ENCODE measurements around the gene OXCT1.
A peak's percentile ranks its signal among the peaks of the same experiment; 100 is the strongest.

The OXCT1 gene

DNA sequence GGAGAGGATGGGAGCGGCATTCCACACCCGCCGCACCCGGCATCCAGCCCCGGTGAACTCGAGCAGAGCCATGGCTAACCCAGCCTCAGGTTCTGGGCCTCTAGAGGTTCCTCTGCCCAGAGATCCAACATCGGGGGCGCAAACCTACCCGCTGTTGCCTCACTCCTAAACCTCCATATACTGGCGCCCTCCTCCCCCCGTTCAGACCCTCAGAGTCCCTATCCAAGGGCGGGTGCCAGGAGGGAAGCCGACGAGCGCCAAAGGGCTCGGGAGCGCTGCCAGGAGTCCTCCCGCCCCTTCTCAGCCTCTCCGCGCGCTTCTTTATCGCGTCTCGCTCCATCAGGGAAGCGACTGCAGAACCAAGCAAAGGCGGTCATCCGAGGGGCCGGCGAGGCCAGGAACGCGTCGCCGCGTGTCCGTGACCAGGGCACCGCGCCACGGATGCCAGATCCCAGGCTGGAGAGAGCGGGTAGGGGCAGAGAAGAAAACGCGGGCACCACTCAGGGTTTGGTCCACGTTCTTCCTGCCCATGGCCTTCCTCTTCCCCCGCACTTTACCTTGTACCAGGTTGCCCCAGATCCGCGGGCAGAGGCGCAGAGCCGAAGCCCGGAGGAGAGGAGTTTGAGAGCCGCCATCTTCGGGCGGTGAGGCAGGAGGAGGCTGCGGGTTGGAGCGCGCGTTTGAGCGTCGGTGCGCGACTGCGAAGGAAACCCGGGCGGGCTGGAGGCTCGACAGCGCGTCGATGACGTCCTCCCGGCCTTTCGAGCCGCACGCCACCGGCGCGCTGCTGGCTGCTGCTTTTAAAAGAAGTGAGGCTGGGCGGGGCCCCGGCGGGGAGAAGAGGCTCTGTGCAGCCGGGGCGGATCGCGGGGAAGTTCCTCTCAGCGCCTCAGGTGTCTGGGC lies at the start of gene OXCT1:
TSS of gene OXCT1 (minus strand) at position 702 of the 903 bp plus-strand sequence. CDS start at position 635, 67 bp downstream.
- peak; percentile 96 for FAIRE-seq
- DNase-seq (ENCODE audit: extremely low spot score, insufficient read length, low read depth): peak; percentile 78

DNA sequence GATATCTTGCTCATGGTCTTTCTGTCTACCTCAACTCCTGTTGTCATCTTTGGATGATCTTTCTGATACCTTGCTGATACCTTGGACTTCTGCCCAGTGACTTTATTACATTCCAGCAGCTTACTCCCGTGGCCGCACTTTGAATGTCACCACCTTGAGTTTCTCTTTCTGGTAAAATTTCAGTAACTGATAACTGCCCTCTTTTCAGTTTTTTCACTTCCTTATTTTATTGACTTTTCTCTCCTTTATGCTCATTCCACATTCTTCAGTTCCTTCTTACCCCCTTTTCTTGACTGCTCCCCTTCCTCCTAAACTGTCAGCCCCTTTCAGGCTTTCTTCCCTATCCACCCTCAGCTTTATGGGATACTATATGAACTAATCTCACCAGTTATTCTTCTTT lies 47.9 kb upstream of the OXCT1 start:
- DNase-seq (ENCODE audit: extremely low spot score, insufficient read length, low read depth) (no peak), FAIRE-seq (peak; percentile 71)

DNA sequence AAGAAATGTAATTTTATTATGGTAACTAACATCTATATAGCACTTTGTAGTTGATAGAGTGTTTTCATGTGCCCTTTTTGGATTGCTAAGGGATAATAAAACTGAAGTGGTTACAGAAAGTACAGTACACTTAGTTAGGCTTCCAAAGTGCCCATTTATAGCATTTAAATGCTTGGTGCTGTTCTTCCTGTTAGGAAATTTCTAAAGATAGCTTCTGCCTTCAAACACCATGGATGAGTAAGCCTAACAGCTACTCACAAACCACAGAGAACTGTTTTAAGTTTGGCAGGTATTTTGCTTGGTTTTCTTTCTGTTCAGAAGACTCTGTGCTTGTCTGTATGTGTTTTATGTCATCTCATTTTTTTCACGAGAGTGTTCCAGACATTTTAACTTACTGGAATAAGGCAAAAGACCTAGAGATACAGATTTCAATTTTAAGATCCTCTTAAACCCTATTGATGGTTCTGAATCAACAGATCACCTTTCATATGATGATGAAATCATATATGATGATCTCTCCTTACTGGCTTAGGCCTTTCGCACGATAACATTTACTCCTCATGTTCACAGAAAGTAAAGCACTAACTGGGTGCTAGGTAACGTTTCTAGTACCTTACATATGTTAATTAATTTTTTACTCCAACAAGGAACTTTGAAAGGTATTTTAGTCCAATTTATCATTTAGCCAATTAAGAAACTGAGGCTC lies 38.3 kb upstream of the OXCT1 start:
- DNase-seq (ENCODE audit: extremely low spot score, insufficient read length, low read depth) (no peak), FAIRE-seq (no peak)

DNA sequence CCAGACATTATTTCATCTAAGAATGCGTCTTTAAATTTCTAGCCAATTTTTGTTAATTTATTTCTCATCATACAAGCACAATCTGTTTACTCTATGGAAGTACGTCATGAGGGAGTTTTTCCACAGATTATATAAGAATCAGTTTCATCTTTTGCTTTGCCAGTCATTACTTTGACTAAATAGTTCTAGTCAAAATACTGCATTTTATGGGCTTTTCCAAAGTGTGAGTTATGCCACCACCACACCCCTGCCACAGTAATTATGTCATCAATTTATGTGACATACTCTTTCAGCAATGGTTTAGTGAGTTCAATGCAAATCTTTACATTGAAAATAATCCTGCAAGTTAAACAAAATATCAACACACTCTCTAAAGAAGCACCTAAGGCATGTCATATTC lies 35.9 kb upstream of the OXCT1 start:
- no peak for DNase-seq (ENCODE audit: extremely low spot score, insufficient read length, low read depth)
- FAIRE-seq: no peak

DNA sequence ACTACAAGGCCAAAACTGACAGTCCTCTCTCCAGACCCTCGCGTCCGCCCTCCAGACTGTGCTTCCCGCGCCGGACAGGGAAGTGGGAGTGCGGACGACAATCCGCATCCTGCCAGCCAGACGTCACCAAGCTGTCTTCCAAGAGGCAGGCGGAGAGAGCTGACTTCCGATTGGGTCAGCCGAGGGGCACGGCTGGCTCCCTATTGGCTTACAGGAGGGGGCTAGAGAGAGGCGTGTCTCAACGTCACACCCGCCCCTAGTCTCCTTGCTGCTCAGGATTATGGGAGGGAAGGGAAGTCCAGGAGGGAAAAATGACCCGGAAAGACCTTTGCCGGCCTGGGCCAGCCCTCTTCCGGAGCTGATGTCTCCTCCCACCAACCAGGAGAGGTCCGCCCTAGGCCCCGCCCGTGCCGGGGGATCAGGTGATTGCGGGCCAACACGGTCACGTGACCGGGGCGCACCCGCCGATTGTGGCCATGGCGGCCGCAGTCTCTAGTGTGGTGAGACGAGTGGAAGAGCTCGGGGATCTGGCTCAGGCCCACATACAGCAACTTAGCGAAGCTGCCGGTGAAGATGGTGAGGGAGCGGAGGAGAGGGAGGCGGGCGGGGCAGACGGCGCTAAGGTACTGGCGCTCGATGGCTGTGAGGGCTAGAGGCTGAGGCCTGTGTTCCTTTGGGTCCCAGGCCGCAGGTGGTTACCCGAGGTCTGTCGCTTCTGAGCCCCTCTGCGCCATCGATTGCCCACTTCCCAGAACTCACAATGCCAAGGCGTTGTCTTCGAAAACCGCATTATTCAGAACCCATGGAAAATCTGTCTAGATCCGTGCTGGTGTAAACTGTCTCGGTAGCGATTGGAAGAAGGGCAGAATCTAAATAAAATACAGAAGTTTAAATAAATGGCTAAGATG lies 33.9 kb upstream of the OXCT1 start, which contains the start of gene RIMOC1:
TSS of gene RIMOC1 (plus strand) at position 453 of the 908 bp plus-strand sequence. CDS start at position 477, 24 bp downstream.
- FAIRE-seq: peak; percentile 100
- DNase-seq (ENCODE audit: extremely low spot score, insufficient read length, low read depth): peak; percentile 92

DNA sequence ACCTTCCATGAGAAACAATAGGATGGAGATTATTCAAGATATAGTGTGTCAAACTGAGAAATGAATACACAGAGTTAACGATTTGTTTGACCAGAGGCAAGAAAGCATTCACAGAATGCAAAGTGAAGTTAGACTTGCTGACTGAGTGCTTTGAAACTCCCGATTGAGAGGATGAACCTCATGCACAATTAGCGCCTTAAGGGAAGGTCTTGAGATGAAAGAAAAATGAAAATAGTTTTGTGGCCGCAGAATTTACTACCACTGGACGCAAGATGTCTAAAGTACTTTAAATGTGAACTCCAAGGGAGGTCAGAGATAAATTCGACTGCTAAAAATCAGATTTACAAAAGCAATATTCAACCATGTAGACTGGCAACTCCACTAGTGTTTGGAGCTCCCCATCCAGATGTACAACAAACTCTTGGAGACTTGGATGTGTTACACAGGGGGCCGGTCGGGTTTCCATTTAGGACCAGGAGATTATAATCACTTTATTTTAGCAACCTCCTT lies 33.2 kb upstream of the OXCT1 start:
- FAIRE-seq (no peak), DNase-seq (ENCODE audit: extremely low spot score, insufficient read length, low read depth) (no peak)

DNA sequence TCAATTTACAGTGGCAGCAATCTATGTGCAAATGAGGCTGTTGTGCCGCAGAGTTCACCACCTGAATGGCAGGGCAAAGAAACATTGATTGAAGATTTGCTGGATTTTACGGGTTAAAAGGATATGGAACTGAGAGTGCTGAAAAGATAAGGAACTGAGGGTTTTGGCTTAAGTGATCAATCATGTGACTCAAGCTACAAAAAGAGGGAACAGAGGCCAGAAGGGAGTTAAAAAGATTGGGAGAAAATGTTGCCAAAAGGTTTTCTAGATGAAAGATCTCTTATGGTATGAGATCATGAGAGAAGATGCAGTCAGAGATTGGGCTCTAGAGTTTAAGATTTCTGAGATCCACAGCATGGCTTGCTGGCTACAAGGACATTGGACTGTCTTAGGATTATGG lies 26.0 kb upstream of the OXCT1 start:
- DNase-seq (ENCODE audit: extremely low spot score, insufficient read length, low read depth) (no peak), FAIRE-seq (no peak)

DNA sequence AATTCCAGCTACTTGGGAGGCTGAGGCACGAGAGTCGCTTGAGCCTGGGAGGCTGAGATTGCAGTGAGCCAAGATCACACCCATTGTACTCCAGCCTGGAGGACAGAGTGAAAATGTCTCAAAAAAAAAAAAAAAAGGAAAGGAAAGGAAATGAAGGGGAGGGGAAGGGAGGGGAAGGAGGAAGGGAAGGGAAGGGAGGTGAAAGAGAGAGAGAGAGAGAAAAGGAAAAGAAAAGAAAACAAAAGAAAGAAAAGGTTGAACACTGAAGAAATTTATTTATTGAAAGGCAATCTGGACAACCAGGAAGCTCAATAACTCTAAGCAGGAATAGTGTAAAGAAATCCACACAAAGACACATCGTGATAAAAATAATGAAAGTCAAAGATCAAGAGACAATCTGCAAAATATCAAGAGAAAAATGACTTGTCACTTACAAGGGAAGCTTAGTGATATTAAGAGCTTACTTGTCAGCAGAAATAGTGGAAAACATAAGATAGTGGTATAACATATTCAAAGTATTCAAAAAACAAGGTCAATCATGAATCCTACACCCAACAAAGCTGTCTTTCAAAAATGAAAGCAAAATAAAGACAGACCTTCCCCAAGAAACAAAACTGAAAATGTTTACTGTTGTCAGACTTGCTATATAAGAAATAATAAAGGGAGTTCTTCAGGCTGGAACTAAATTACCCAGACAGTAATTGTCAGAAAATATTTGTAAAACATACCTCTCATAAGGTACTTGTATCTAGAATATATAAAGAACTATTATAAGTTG lies 23.0 kb upstream of the OXCT1 start:
- no peak for DNase-seq (ENCODE audit: extremely low spot score, insufficient read length, low read depth)
- FAIRE-seq: peak; percentile 62

DNA sequence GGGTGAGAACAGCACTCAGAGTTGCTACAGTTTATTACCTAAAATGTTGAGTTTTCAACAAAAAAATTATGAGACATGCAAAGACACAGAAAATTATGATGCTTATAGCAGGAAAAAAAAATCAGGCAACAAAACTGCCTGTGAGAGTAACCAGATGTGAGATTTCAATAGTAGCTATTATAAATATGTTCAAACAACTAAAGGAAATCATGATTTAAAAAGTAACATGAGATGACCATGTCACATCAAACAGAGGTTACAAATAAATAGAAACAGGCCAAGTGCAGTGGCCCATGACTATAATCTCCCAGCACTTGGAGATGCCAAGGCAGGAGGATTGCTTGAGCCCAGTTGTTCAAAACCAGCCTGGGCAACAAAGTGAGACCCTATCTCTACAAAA lies 21.8 kb upstream of the OXCT1 start:
- no peak for DNase-seq (ENCODE audit: extremely low spot score, insufficient read length, low read depth)
- FAIRE-seq: no peak

DNA sequence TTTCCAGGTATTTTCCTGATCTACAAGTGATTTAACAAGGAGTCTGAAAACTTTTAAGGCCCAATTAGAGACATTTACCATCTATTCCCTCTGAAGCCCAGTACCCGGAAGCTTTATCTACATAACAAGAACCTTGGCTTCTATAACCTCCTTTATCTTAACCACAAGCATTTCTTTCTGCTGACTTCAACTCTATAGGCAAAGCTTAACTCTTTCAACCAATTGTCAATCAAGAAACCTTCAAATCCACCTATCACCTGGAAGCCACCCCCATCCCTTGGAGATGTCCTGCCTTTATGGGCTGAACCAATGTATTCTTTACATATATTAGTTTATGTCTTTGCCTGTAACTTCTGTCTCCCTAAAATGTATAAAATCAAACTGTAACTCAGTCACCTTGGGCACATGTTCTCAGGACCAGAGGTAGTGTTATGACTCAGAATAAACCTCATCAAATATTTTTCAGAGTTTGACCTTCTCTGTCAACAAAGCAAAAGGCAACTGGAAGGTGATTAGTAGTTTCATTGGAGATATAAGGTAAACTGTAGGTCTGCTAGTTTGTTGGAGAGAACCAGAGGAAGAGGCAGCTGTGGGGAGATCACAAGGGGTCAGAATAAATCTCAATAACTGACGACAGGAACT lies 21.0 kb upstream of the OXCT1 start:
- FAIRE-seq (no peak), DNase-seq (ENCODE audit: extremely low spot score, insufficient read length, low read depth) (no peak)

DNA sequence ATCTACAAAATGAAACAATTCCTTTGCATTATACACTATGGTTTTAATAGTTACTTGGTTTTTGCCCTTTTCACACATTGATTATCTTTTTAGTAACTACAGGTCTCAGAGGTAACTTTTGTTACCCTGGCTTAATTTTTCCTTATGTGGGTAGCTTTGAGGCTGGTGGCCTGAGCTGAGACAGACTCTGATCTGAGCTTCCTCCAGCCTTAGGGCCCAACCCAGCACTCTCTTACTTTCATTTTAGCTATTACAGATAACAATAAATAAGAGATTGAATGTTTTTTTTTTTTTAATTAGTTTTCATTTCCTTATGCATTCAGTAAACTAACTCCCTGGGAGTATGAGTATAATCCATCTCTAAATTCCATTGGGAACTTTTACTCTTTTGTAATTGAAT lies 15.1 kb upstream of the OXCT1 start:
- DNase-seq (ENCODE audit: extremely low spot score, insufficient read length, low read depth) (no peak), FAIRE-seq (no peak)

DNA sequence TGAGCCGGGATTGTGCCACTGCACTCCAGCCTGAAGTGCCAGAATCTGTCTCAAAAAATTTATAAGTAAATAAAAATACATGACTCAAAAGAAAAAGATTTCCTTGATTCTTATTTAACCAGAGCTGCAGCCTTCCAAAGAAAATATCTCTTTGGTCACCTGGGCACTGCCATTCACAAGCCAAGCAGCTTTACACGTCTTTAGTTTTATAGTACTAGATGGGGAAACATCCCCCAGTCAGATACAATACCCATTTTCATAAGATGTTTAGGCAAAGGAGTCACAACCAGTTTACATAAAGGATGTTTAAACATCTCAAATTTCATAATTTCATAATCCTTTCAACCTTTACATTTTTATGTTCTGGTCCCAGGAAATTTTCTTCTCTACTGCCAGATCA lies 13.7 kb upstream of the OXCT1 start:
- no peak for DNase-seq (ENCODE audit: extremely low spot score, insufficient read length, low read depth)
- FAIRE-seq: no peak

DNA sequence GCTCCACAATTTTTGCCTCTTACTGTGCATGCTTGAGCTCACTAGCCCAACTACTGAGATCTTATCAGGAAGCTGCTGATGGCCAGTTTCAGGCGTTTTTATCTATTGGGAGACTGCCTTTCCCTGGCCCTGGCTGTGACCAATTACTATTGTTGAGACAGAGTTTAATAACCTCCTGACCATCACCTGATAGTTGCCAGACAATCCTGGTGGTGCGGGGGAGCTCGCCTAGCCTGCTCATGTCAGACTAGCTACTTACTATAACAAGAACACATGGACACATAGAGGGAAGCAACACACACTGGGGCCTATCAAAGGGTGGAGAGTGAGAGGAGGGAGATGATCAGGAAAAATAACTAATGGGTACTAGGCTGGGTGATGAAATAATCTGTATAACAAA lies 13.0 kb upstream of the OXCT1 start:
- DNase-seq (ENCODE audit: extremely low spot score, insufficient read length, low read depth): no peak

DNA sequence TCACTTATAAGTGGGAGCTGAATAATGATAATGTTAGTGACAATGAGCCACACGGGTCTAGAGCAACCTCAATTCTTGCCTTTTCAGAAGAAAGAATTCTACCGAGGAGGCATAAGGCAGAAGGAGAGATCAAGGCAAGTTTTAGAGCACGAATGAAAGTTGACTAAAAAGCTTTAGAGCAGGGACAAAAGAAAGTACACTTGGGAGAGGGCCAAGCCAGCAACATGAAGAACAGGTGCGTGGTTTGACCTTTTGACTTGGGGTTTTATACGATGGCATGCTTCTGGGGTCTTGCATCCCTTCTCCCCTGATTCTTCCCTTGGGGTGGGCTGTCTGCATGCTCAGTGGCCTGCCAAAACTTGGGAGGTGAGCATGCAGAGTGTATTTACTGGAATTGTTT lies 12.5 kb upstream of the OXCT1 start:
- FAIRE-seq (no peak), DNase-seq (ENCODE audit: extremely low spot score, insufficient read length, low read depth) (no peak)

More for the DNA sequence above, 13.0 kb upstream of the OXCT1 start:
- no peak for FAIRE-seq

DNA sequence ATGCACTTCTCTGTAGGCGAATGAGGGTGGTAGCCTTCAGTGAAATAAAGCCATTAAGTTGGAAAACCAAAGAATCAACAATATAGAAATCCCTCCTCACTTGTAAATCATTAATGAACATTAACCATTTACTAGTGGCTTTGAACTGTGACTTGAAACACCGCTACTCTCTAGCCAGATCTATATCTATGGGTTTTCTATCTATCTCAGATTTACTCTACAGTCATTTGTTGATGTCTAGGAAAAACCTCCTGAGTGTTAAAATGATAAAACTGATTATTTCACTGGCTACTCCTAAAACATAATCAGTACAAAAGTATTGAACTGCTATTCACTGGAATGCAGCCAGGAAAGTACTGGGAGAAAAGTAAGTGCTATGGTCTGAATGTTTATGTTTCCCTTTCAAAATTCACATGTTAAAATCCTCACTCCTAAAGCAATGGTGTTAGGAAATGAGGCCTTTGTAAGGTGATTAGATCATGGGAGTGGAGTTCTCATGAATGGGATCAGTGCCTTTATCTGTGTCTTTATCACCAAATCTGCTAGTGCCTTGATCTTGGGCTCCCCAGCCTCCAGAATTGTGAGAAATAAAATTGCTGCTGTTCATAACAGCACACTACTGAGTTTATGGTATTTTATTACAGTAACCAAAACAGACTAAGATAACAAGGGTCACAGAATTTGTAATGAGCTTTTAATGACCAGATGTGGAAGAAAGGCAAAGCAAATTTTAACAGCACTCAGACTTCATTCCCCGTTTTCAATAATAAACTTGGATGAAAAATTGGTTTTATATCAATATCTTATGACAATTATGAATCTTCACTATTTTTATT lies 8.6 kb upstream of the OXCT1 start:
- DNase-seq (ENCODE audit: extremely low spot score, insufficient read length, low read depth) (no peak), FAIRE-seq (peak; percentile 76)

DNA sequence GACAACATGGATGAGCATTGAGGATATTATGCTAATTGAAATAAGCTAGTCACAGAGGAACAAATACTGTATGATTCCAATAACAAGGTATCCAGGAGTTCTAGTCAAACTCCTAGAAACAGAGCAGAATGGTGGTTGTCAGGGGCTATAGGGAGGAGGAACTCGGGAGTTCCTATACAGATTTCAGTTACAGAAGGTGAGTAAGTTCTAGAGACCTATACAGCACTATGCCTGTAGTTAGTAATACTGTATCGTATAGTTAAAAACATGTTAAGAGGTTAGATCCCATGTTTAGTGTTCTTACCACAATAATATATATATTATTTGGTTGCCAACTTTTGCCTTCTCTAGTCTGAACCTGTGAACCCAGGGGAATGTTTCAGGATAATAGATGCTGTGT lies 7.9 kb upstream of the OXCT1 start:
- FAIRE-seq (no peak), DNase-seq (ENCODE audit: extremely low spot score, insufficient read length, low read depth) (no peak)

DNA sequence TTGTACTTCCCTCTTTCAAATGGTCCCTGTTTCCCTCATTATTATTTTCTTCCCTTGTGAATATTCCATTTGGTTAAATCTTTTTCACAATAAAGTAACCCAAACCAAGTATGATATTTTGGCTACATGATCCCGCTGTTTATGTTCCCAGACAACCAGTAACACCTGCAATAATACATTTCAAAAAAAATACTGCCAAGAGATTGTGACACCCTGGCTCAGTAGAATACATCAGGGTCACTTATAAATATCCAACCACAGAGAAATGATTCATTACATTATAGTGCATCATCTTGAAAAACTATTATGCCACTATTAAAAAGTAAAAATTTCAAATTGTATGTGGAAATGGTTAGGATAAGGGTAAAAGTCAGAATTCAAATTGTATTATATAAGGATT lies 7.2 kb upstream of the OXCT1 start:
- FAIRE-seq (no peak), DNase-seq (ENCODE audit: extremely low spot score, insufficient read length, low read depth) (no peak)

DNA sequence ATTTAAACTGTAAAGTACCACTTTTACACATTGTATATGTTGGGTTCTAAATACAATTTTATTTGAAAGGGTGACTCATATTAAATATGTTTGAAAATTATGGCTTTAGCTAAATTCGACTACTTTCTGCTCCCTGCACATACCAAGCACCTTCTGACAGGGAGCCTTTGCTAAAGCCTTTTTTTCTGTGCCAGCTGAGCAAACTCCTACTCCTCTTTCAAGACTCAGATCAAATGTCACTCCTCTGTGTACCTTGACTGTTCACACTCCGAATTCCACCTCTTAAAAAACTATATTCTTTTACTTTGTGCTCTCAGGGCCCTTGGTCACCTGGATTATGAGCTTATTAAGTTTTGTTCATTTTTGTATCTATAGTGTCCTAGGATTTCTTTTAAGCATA lies 6.5 kb upstream of the OXCT1 start:
- no peak for FAIRE-seq

More for the DNA sequence above, 6.5 kb upstream of the OXCT1 start:
- DNase-seq (ENCODE audit: extremely low spot score, insufficient read length, low read depth): no peak

All from GM18507 (cell line).